ENCODE measurements around the gene GRPEL1.

GRPEL1 gene

DNA sequence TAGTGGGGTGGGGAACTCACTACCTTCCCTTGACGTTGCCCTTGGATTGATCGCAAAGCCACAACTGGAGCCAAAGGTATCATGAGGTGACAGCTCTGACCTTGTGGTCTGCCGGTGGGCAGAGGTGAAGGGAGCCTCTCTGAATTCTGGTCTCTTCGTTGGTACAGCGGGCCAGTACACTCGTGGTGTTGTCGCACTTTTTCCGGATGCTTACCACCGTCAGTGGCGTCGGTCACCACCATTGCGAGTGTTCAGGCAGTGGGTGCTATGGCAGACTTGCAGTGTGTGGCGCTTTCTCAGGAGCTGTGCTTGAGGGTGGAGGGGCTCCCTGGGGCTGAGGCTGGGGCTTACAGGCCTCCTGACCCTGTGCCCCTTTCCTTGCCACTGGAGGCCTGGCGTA lies 5.2 kb upstream of the GRPEL1 start:
- no peak overlapping the region for H3K4me3 ChIP-seq (ENCODE audit: low read depth, low read length)
- DNase-seq (ENCODE audit: low read depth): no peak
- TF ChIP-seq, protein P1, sequence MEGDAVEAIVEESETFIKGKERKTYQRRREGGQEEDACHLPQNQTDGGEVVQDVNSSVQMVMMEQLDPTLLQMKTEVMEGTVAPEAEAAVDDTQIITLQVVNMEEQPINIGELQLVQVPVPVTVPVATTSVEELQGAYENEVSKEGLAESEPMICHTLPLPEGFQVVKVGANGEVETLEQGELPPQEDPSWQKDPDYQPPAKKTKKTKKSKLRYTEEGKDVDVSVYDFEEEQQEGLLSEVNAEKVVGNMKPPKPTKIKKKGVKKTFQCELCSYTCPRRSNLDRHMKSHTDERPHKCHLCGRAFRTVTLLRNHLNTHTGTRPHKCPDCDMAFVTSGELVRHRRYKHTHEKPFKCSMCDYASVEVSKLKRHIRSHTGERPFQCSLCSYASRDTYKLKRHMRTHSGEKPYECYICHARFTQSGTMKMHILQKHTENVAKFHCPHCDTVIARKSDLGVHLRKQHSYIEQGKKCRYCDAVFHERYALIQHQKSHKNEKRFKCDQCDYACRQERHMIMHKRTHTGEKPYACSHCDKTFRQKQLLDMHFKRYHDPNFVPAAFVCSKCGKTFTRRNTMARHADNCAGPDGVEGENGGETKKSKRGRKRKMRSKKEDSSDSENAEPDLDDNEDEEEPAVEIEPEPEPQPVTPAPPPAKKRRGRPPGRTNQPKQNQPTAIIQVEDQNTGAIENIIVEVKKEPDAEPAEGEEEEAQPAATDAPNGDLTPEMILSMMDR (IDR thresholded peaks at IDR 0.05; ENCODE audit: insufficient read depth, low read depth, low read length, missing control alignments): no peak

DNA sequence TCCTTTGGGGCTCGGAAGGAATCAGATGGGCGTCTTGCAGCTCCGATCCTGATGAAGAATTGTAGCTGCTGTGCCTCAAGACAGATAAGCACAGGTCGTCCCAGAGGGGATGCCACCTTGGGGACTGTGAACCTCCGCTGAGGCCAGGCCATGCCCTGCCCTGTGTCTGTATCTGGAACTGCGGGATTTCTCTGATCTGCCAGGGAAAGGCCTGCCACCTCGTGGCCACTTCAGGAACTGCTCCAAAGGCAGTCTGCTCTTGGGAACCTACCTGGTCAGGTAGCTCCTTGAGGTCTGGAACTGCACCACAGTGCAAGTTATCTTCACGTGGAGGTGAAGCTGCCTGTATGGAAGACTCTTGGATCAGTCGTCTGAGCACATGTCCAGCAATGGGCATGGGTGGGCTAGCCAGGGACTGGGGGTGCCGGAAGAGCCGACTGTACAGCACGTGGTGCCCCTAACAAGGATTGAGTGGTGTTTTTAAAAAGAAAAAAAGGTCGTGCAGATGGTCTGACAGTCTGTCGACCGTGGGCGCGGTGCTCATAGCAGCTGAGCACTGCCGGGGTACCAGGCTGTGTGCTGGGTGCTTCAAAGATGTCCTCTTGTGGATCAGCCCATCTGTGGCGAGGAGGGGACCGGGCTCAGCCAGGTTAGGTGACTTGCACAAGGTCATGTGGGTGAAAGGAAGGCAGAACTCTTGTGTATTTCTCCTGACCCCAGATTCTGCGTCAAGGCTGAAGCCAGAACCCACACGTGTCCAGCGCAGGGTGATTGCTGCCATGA lies 3.1 kb upstream of the GRPEL1 start:
- no peak overlapping the region for H3K4me3 ChIP-seq (ENCODE audit: low read depth, low read length)
- TF ChIP-seq, protein P1 (IDR thresholded peaks at IDR 0.05; ENCODE audit: insufficient read depth, low read depth, low read length, missing control alignments): peak; percentile 99
- peak; percentile 90 for DNase-seq (ENCODE audit: low read depth)

DNA sequence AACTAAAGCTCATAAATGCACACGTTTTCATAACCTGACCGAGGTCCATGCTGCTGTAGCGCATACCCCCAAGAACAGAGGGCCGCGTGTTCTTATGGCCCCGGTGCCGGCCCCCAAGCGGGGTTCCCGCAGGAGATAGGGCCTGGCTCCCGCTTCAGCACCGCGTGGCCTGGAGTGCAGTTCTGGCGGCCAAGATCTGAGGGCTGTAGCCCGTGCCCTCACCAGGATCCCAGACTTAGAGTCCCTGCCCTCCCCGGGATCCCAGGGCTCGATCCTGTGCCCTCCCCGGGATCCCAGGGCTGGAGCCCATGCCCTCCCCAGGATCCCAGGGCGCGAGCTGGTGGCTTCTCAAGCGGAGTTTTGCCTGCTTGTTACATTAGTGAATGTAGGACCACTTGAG lies 1.0 kb upstream of the GRPEL1 start:
- H3K4me3 ChIP-seq (ENCODE audit: low read depth, low read length): peak overlapping the region; percentile 79
- TF ChIP-seq, protein P1 (IDR thresholded peaks at IDR 0.05; ENCODE audit: insufficient read depth, low read depth, low read length, missing control alignments): no peak
- DNase-seq (ENCODE audit: low read depth): no peak

DNA sequence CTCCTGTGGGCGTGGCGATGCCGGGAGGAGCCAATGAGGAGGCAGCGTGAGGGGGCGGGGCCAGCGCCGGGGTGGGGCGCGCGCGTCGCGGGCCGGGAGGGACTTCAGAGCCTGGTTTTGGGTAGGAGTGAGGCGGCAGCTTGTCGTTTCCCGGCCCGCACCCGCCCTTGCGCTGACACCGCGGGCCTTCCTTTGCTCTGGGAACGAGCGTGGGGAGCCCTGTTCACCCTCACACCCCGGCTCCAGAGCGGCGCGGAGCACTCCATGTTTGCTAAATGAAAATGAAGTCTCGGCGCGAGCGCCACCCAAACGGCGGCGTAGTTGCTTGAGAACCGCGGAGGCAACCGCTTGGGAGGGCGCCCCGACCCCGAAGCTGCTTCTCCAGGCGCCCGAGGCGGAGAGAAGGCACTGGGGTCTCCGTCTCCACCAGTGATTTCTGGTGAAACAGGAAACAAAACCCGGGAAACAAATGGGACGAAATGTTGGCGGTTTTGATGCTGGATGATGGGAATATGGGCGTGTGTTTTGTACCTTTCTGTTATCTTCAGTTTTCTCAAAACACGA lies 497 bp upstream of the GRPEL1 start:
- DNase-seq (ENCODE audit: low read depth): no peak
- H3K4me3 ChIP-seq (ENCODE audit: low read depth, low read length): peak overlapping the region; percentile 79

DNA sequence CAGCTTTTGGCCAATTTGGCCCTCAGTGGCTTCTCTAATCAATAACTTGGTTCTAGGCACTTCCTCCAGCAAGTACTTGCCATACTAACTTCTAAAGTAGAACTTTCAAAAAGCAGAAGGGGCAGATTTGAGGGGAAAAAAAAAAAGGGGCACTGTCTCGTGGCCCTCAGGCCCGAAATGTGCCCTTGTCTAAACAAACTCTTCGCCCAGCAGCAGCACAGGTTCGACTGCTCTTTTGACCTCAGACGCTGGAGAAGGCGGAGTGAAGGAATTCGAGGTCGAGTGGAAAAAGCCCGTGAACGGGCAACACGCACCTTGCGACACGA lies 775 bp downstream of the GRPEL1 start:
- TF ChIP-seq, protein P1 (IDR thresholded peaks at IDR 0.05; ENCODE audit: insufficient read depth, low read depth, low read length, missing control alignments): no peak
- DNase-seq (ENCODE audit: low read depth): no peak
- H3K4me3 ChIP-seq (ENCODE audit: low read depth, low read length): peak overlapping the region; percentile 87

More for the DNA sequence above, 497 bp upstream of the GRPEL1 start:
- TF ChIP-seq, protein P1 (IDR thresholded peaks at IDR 0.05; ENCODE audit: insufficient read depth, low read depth, low read length, missing control alignments): no peak

DNA sequence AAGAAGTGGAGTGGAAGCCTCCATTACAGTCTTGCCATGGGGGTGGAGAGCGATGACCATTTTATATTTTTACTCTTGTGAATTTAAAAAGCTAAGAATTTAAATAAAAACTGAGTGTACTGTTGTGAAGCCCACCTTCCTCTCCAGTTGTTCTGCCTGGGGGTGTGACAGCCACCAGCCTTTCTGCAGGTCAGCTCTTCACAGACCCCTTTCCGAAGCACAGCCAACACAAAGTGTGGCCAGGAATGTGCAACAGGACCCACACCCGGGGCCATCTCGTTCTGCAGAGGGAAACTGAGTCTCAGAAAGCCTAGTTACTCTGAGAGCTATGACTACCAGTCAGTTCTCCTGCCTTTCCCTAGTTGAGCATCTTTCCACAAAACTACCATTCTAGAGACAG lies 1.4 kb downstream of the GRPEL1 start:
- peak overlapping the region; percentile 87 for H3K4me3 ChIP-seq (ENCODE audit: low read depth, low read length)
- TF ChIP-seq, protein P1 (IDR thresholded peaks at IDR 0.05; ENCODE audit: insufficient read depth, low read depth, low read length, missing control alignments): no peak
- no peak for DNase-seq (ENCODE audit: low read depth)
